Activated CD4-positive, alpha-beta T cell treated with anti-CD3 and anti-CD28 coated beads, Interleukin-10, Interleukin-2, amounts not matched to agents 100 ng/mL and 50 ng/mL, durations not matched to agents 16 hours and 8 hours (primary cell): Measurements from ENCODE around the gene MICU1.
"Not testable (repeated sequence)": the region's sequence is repeated elsewhere in the genome, so short reads cannot be mapped to it uniquely, and the experiment has no call there.

Experiments
- DNase-seq: peaks from one replicate; pipeline ENCODE4 v3.0.0-alpha.2; 2020

Gene MICU1

GRCh38 chr10:72379062-72379461 lies 246.8 kb downstream of the MICU1 start:
- peak; percentile 17 for DNase-seq

- DNase-seq, result no peak
Measured at GRCh38 chr10:72375585-72375984, 250.3 kb downstream of the MICU1 start.

GRCh38 chr10:72375173-72375572 lies 250.7 kb downstream of the MICU1 start:
- no peak for DNase-seq

GRCh38 chr10:72370201-72370722 lies 255.6 kb downstream of the MICU1 start:
- peak; percentile 83 for DNase-seq

GRCh38 chr10:72367301-72367960 lies 258.4 kb downstream of the MICU1 start:
- no peak for DNase-seq

- no peak for DNase-seq
Measured at GRCh38 chr10:72365106-72365895, 260.6 kb downstream of the MICU1 start.

GRCh38 chr10:72364239-72364777 lies 261.6 kb downstream of the MICU1 start:
- peak; percentile 92 for DNase-seq

- no peak for DNase-seq
Measured at GRCh38 chr10:72356987-72357386, 268.9 kb downstream of the MICU1 start.

GRCh38 chr10:72356115-72356514 lies 269.8 kb downstream of the MICU1 start:
- DNase-seq, result no peak

GRCh38 chr10:72355214-72355555 lies 270.7 kb downstream of the MICU1 start:
- no peak for DNase-seq

GRCh38 chr10:72354356-72355213 lies 271.3 kb downstream of the MICU1 start, which contains the start of gene DNAJB12:
Gene DNAJB12 (minus strand): TSS chr10:72354919. CDS start chr10:72354897, 22 bp downstream.
- peak; percentile 94 for DNase-seq

- no peak for DNase-seq
Measured at GRCh38 chr10:72353965-72354355, 271.9 kb downstream of the MICU1 start.

- DNase-seq, result no peak
Measured at GRCh38 chr10:72353028-72353964, 272.6 kb downstream of the MICU1 start.

GRCh38 chr10:72351479-72351878 lies 274.4 kb downstream of the MICU1 start:
- no peak for DNase-seq

- DNase-seq, result no peak
Measured at GRCh38 chr10:72349438-72349837, 276.4 kb downstream of the MICU1 start.

- DNase-seq, result no peak
Measured at GRCh38 chr10:72348282-72348681, 277.6 kb downstream of the MICU1 start.

GRCh38 chr10:72346117-72346516 lies 279.8 kb downstream of the MICU1 start:
- DNase-seq, result not testable (repeated sequence)

GRCh38 chr10:72344932-72345331 lies 280.9 kb downstream of the MICU1 start:
- DNase-seq, result peak; percentile 53

GRCh38 chr10:72342911-72343310 lies 283.0 kb downstream of the MICU1 start:
- no peak for DNase-seq

GRCh38 chr10:72340510-72341261 lies 285.2 kb downstream of the MICU1 start:
- peak; percentile 83 for DNase-seq

- no peak for DNase-seq
Measured at GRCh38 chr10:72338180-72338579, 287.7 kb downstream of the MICU1 start.
